Stomach (tissue), 4 donors: ENCODE results near the gene THSD7A.

Experiments used
- POLR2A ChIP-seq, 4 donors: fragments of 450-650 bp; IDR thresholded peaks; one replicate each; pipeline ENCODE4 v1.6.1; 2016; ENCODE audit warnings: antibody characterized with exemption in 4 of 4, control low read depth in 2 of 4, mild to moderate bottlenecking in 1 of 4, moderate library complexity in 1 of 4
- POLR2AphosphoS5 ChIP-seq, 3 donors: sonication (generic); formaldehyde crosslinking; IDR thresholded peaks; one replicate each; pipeline ENCODE4 v1.6.1; 2016; ENCODE audit warnings: antibody characterized with exemption in 3 of 3
- TF ChIP-seq, protein P1 (sequence below), 7 experiments: fragments of 450-650 bp in 4 of 7; fragments of 200-600 bp in 3 of 7; sonication (generic) in 3 of 7; IDR thresholded peaks; one replicate each; pipeline ENCODE4 v1.5.1; 2016 to 2019; ENCODE audit warnings: antibody characterized with exemption in 7 of 7, control low read depth in 2 of 7, mild to moderate bottlenecking in 1 of 7

- TF ChIP-seq, protein P1, sequence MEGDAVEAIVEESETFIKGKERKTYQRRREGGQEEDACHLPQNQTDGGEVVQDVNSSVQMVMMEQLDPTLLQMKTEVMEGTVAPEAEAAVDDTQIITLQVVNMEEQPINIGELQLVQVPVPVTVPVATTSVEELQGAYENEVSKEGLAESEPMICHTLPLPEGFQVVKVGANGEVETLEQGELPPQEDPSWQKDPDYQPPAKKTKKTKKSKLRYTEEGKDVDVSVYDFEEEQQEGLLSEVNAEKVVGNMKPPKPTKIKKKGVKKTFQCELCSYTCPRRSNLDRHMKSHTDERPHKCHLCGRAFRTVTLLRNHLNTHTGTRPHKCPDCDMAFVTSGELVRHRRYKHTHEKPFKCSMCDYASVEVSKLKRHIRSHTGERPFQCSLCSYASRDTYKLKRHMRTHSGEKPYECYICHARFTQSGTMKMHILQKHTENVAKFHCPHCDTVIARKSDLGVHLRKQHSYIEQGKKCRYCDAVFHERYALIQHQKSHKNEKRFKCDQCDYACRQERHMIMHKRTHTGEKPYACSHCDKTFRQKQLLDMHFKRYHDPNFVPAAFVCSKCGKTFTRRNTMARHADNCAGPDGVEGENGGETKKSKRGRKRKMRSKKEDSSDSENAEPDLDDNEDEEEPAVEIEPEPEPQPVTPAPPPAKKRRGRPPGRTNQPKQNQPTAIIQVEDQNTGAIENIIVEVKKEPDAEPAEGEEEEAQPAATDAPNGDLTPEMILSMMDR (IDR thresholded peaks at IDR 0.05): no peak
- TF ChIP-seq POLR2A (IDR thresholded peaks at IDR 0.05) (no peak), POLR2AphosphoS5 (IDR thresholded peaks at IDR 0.05) (no peak)
Measured at GRCh38 chr7:11604505-11604904, 227.5 kb downstream of the THSD7A start.
